H7 (cell line): ENCODE data around the gene SPPL3. TPM values are rescaled to one million over a fixed set of nuclear protein-coding genes. Genes with fewer than 3 reads are reported as not detected.
A peak's percentile ranks its signal among the peaks of the same experiment; 100 is the strongest.
"Not testable (repeated sequence)": the region's sequence is repeated elsewhere in the genome, so short reads cannot be mapped to it uniquely, and the experiment has no call there.

Source experiments
- DNase-seq: peaks from one replicate; pipeline ENCODE4 v3.0.0; 2012
- H3K27me3 ChIP-seq: 2 replicates; pipeline ENCODE4 v1.6.0; 2011; ENCODE audit warnings: mild to moderate bottlenecking, low read length; ENCODE audit not compliant: control insufficient read depth, insufficient read depth
- H3K36me3 ChIP-seq: replicated peaks from 2 replicates; pipeline ENCODE4 v1.5.1; 2011; ENCODE audit warnings: low read length; ENCODE audit not compliant: control insufficient read depth, insufficient read depth
- H3K4me3 ChIP-seq: 2 replicates; pipeline ENCODE4 v1.5.1; 2011; ENCODE audit warnings: low read depth, mild to moderate bottlenecking, control low read depth, low read length, moderate library complexity; ENCODE audit not compliant: insufficient read depth
- total RNA-seq: library from RNA; depleted of rRNA; stranded (reverse); fragments of >200 nt; shearing (Covaris generic); gene quantifications from 2 replicates; pipeline ENCODE4 v1.2.3, GENCODE V29; 2014; rRNA removed

Gene SPPL3, protein sequence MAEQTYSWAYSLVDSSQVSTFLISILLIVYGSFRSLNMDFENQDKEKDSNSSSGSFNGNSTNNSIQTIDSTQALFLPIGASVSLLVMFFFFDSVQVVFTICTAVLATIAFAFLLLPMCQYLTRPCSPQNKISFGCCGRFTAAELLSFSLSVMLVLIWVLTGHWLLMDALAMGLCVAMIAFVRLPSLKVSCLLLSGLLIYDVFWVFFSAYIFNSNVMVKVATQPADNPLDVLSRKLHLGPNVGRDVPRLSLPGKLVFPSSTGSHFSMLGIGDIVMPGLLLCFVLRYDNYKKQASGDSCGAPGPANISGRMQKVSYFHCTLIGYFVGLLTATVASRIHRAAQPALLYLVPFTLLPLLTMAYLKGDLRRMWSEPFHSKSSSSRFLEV
- total RNA-seq: 9.0 and 9.5 TPM in 2 replicates

DNA sequence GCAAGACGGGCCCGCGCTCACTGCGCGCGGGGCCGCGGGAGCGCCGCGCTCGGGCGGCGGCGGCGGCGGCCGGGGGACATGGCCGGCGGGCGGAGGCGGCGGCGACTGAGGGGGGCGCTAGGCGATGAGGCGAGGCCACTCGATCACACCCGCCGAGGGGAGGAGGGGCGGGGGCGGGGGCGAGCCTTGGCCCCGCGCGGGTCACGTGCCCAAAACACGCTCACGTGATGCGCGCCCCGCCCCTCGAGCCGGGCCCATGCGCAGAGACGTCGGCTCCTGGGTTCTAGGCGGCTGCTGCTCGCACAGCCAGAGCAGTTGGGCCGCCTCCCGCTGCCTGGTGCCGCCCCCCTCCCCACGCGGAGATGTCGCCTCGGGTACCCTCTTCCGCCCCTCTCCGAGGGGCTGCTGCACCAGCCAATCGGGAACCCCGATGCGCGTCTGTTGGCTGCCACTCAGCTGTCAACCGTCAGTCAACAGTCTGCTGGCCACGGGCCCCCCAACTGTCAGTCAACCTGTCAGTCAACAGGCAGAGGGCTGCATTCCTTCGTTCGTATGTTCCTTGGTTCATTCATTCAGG lies at the start of gene SPPL3:
Gene SPPL3 (minus strand): TSS at position 162 of the 577 bp plus-strand sequence. CDS start 491 bp downstream, outside the sequence.
- H3K36me3 ChIP-seq: no peaks in the 10 kb centered on the region
- H3K27me3 ChIP-seq: no peaks in the 10 kb centered on the region
- peak; percentile 98 for DNase-seq
- peak within 1 kb of the TSS; percentile 80 for H3K4me3 ChIP-seq

- Histone ChIP-seq H3K36me3 (no peaks in the 10 kb centered on the region), H3K4me3 (no peak overlapping the region), H3K27me3 (no peaks in the 10 kb centered on the region)
- DNase-seq: no peak
Observed at GRCh38 chr12:120950807-120951206, 46.6 kb upstream of the SPPL3 start.

- not testable (repeated sequence) for DNase-seq, H3K36me3 ChIP-seq
Observed at GRCh38 chr12:120950260-120950799, 46.2 kb upstream of the SPPL3 start.

DNA sequence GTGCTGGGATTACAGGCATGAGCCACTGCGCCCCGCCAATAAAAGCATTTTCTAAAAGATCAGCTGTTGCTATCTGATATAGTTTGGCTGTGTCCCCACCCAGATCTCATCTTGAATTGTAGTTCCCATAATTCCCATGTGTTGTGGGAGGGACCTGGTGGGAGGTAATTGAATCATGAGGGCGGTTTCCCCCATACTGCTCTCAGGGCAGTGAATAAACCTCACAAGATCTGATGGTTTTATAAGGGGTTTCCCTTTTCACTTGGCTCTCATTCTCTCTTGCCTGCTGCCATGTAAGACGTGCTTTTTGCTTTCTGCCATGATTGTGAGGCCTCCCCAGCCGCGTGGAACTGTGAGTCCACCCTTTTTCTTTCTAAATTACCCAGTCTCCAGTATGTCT lies 41.4 kb upstream of the SPPL3 start:
- not testable (repeated sequence) for DNase-seq, H3K4me3 ChIP-seq, H3K27me3 ChIP-seq, H3K36me3 ChIP-seq

More at GRCh38 chr12:120950260-120950799, 46.2 kb upstream of the SPPL3 start:
- H3K27me3 ChIP-seq, H3K4me3 ChIP-seq: not testable (repeated sequence)

GRCh38 chr12:120944645-120945217 lies 40.6 kb upstream of the SPPL3 start:
- no peak overlapping the region for H3K4me3 ChIP-seq
- no peaks in the 10 kb centered on the region for H3K36me3 ChIP-seq
- H3K27me3 ChIP-seq: no peaks in the 10 kb centered on the region
- peak; percentile 78 for DNase-seq

GRCh38 chr12:120943482-120943881 lies 39.3 kb upstream of the SPPL3 start:
- no peaks in the 10 kb centered on the region for H3K36me3 ChIP-seq
- DNase-seq: no peak
- no peaks in the 10 kb centered on the region for H3K27me3 ChIP-seq
- H3K4me3 ChIP-seq: no peak overlapping the region

- Histone ChIP-seq H3K27me3 (no peaks in the 10 kb centered on the region), H3K4me3 (no peak overlapping the region), H3K36me3 (no peaks in the 10 kb centered on the region)
- no peak for DNase-seq
Observed at GRCh38 chr12:120941846-120942405, 37.8 kb upstream of the SPPL3 start.

DNA sequence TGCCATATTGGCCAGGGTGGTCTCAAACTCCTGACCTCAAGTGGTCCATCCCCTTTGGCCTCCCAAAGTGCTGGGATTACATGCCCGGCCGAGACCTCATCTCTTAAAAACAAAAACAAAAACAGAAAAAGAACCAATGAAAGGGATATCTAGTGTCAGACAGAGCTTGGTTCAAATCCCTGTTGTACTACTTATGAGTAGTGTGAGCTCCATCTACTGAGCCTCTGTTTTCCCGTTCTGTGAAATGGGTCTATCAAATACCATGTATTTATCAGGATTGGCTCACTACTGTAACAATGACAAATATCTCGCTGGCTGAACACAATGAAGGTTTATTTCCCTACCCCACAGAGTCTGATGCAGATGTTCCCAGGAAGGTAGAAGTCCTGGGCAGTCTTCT lies 37.3 kb upstream of the SPPL3 start:
- H3K4me3 ChIP-seq: no peak overlapping the region
- H3K36me3 ChIP-seq: no peaks in the 10 kb centered on the region
- DNase-seq: no peak

DNA sequence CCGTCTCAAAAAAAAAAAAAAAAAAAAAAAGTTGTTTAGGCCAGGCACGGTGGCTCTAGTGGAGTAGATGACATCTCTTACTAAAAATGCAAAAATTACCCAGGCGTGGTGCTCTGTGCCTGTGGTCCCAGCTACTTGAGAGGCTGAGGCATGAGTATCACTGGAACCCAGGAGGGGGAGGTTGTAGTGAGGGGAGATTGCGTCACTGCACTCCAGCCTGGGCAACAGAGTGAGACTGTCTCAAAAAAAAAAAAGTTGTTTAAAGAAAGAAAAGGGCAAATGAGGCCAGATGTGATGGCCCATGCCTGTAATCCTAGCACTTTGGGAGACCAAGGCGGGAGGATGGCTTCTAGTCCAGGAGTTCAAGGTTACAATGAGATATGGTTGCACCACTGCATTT lies 36.6 kb upstream of the SPPL3 start:
- H3K27me3 ChIP-seq: no peaks in the 10 kb centered on the region
- H3K4me3 ChIP-seq: no peak overlapping the region
- no peak for DNase-seq
- no peaks in the 10 kb centered on the region for H3K36me3 ChIP-seq

More for the DNA sequence above, 37.3 kb upstream of the SPPL3 start:
- H3K27me3 ChIP-seq: no peaks in the 10 kb centered on the region

GRCh38 chr12:120940006-120940405 lies 35.8 kb upstream of the SPPL3 start:
- H3K4me3 ChIP-seq: no peak overlapping the region
- no peaks in the 10 kb centered on the region for H3K36me3 ChIP-seq

DNA sequence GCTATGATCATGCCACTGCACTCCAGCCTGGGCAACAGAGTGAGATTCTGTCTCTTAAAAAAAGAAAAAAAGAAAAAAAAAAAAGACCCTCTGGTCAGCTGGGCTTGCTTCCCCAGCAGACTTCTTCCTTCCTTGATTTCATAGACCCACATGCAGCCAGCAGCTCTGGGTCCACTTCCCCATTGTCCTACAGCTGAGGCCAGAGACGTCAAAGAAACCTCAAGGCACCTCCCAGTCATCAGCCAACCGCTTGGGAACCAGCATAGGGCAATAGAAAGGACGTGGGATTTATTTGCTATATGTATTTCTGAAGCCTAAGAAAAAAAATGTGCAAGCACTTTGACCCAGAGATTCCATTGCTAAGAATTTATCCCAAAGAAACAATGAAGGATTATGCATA lies 35.4 kb upstream of the SPPL3 start:
- no peak for DNase-seq
- Histone ChIP-seq H3K27me3 (no peaks in the 10 kb centered on the region), H3K36me3 (no peaks in the 10 kb centered on the region), H3K4me3 (no peak overlapping the region)

More at GRCh38 chr12:120940006-120940405, 35.8 kb upstream of the SPPL3 start:
- no peak for DNase-seq
- H3K27me3 ChIP-seq: no peaks in the 10 kb centered on the region

DNA sequence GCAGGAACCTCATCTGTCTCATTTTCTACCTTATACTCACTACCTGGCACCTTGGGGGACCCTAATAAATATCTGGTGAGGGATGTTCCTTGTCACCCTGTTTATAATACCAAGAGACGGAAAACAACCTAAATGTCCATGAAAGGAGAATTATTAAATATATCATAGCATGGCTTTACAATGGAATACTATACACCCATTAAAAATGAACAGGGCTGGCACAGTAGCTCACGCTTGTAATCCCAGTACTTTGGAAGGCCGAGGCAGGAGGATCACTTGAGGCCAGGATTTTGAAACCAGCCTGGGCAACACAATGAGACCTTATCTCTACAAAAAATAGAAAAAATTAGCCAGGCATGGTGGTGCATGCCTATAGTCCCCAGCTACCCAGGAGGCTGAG lies 34.3 kb upstream of the SPPL3 start:
- Histone ChIP-seq H3K36me3 (no peaks in the 10 kb centered on the region), H3K4me3 (no peak overlapping the region), H3K27me3 (no peaks in the 10 kb centered on the region)
- DNase-seq: no peak

DNA sequence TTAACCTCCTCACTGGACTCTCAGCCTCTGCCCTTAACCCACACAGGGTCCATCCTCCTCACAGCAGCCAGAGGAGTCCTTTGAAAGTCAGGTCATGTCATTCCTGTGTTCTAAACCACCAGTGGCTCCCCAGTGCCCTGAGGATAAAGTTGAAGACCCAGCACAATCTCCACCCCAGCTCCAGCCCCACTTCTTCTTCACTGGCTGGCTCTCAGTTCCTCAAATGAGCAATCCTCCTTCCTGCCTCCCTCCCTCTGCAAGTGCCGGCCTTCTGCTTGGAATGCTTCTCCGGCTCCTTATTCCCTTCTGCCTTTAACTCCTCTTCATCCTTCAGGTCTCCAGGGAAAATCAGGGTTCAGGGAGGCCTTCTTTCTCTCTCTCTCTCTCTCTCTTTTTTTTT lies 32.0 kb upstream of the SPPL3 start:
- no peak for DNase-seq
- no peaks in the 10 kb centered on the region for H3K36me3 ChIP-seq
- no peak overlapping the region for H3K4me3 ChIP-seq
- no peaks in the 10 kb centered on the region for H3K27me3 ChIP-seq

DNA sequence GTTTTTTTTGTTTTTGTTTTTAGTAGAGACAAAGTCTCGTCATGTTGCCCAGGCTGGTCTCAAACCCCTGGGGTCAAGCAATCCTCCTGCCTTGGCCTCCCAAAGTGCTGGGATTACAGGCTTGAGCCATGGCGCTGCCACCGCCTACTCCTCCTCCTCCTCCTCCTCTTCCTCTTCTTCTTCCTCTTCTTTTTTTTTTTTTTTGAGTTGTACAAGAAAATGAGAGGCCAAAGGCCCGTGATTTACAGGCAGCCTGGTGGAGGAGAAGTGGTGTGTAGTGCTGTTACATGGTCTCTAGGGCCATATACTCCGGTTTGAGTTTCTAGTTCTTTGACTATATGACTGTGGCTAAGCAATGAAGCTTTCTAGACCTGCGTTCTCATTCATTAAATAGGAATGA lies 29.6 kb upstream of the SPPL3 start:
- Histone ChIP-seq H3K36me3 (no peaks in the 10 kb centered on the region), H3K4me3 (no peak overlapping the region), H3K27me3 (no peaks in the 10 kb centered on the region)
- DNase-seq: no peak
